Measurements from ENCODE around the gene ATRNL1.

ATRNL1 gene

GRCh38 chr10:115624448-115624847 lies 531.3 kb downstream of the ATRNL1 start:
- Mint-ChIP-seq H3K4me1 (ENCODE audit: low read depth) (no peaks in the 10 kb centered on the region), H3K9me3 (peaks cover 4% of the 10 kb centered on the region), H3K36me3 (ENCODE audit: low read depth) (no peaks in the 10 kb centered on the region), H3K27ac (no peak overlapping the region), H3K27me3 (ENCODE audit: low read depth) (no peaks in the 10 kb centered on the region), H3K4me3 (no peak overlapping the region)

- Mint-ChIP-seq H3K27ac (no peak overlapping the region), H3K27me3 (ENCODE audit: low read depth) (no peaks in the 10 kb centered on the region), H3K4me1 (ENCODE audit: low read depth) (no peaks in the 10 kb centered on the region), H3K36me3 (ENCODE audit: low read depth) (no peaks in the 10 kb centered on the region), H3K4me3 (no peak overlapping the region), H3K9me3 (peaks cover 6% of the 10 kb centered on the region)
Measured at GRCh38 chr10:115628616-115629015, 535.5 kb downstream of the ATRNL1 start.

- H3K4me3 Mint-ChIP-seq = no peak overlapping the region
- no peaks in the 10 kb centered on the region for H3K36me3 Mint-ChIP-seq (ENCODE audit: low read depth)
- H3K27me3 Mint-ChIP-seq (ENCODE audit: low read depth) = no peaks in the 10 kb centered on the region
- H3K9me3 Mint-ChIP-seq = peaks cover 3% of the 10 kb centered on the region
- H3K4me1 Mint-ChIP-seq (ENCODE audit: low read depth) = no peaks in the 10 kb centered on the region
- H3K27ac Mint-ChIP-seq = no peak overlapping the region
Measured at GRCh38 chr10:115638246-115638645, 545.1 kb downstream of the ATRNL1 start.

GRCh38 chr10:115649217-115649616 lies 556.1 kb downstream of the ATRNL1 start:
- H3K4me1 Mint-ChIP-seq (ENCODE audit: low read depth) = no peaks in the 10 kb centered on the region
- no peaks in the 10 kb centered on the region for H3K27me3 Mint-ChIP-seq (ENCODE audit: low read depth)
- H3K27ac Mint-ChIP-seq = no peak overlapping the region
- H3K4me3 Mint-ChIP-seq = no peak overlapping the region
- no peaks in the 10 kb centered on the region for H3K36me3 Mint-ChIP-seq (ENCODE audit: low read depth)
- H3K9me3 Mint-ChIP-seq = no peaks in the 10 kb centered on the region

- Mint-ChIP-seq H3K9me3 (no peaks in the 10 kb centered on the region), H3K27me3 (ENCODE audit: low read depth) (no peaks in the 10 kb centered on the region), H3K4me3 (no peak overlapping the region), H3K4me1 (ENCODE audit: low read depth) (no peaks in the 10 kb centered on the region), H3K27ac (no peak overlapping the region), H3K36me3 (ENCODE audit: low read depth) (no peaks in the 10 kb centered on the region)
Measured at GRCh38 chr10:115653473-115653872, 560.3 kb downstream of the ATRNL1 start.

GRCh38 chr10:115654961-115655360 lies 561.8 kb downstream of the ATRNL1 start:
- H3K4me1 Mint-ChIP-seq (ENCODE audit: low read depth) = no peaks in the 10 kb centered on the region
- no peaks in the 10 kb centered on the region for H3K27me3 Mint-ChIP-seq (ENCODE audit: low read depth)
- no peak overlapping the region for H3K27ac Mint-ChIP-seq
- no peaks in the 10 kb centered on the region for H3K9me3 Mint-ChIP-seq
- no peak overlapping the region for H3K4me3 Mint-ChIP-seq
- H3K36me3 Mint-ChIP-seq (ENCODE audit: low read depth) = no peaks in the 10 kb centered on the region

- Mint-ChIP-seq H3K27me3 (ENCODE audit: low read depth) (no peaks in the 10 kb centered on the region), H3K4me1 (ENCODE audit: low read depth) (no peaks in the 10 kb centered on the region), H3K36me3 (ENCODE audit: low read depth) (no peaks in the 10 kb centered on the region), H3K4me3 (no peak overlapping the region), H3K27ac (no peak overlapping the region), H3K9me3 (no peaks in the 10 kb centered on the region)
Measured at GRCh38 chr10:115657161-115657860, 564.1 kb downstream of the ATRNL1 start.

GRCh38 chr10:115659616-115660015 lies 566.5 kb downstream of the ATRNL1 start:
- Mint-ChIP-seq H3K4me1 (ENCODE audit: low read depth) (no peaks in the 10 kb centered on the region), H3K9me3 (no peaks in the 10 kb centered on the region), H3K27ac (no peak overlapping the region), H3K36me3 (ENCODE audit: low read depth) (no peaks in the 10 kb centered on the region), H3K4me3 (no peak overlapping the region), H3K27me3 (ENCODE audit: low read depth) (no peaks in the 10 kb centered on the region)

GRCh38 chr10:115660391-115660790 lies 567.2 kb downstream of the ATRNL1 start:
- no peaks in the 10 kb centered on the region for H3K27me3 Mint-ChIP-seq (ENCODE audit: low read depth)
- no peaks in the 10 kb centered on the region for H3K36me3 Mint-ChIP-seq (ENCODE audit: low read depth)
- no peak overlapping the region for H3K4me3 Mint-ChIP-seq
- no peak overlapping the region for H3K27ac Mint-ChIP-seq
- no peaks in the 10 kb centered on the region for H3K4me1 Mint-ChIP-seq (ENCODE audit: low read depth)
- H3K9me3 Mint-ChIP-seq = no peaks in the 10 kb centered on the region

GRCh38 chr10:115662422-115662821 lies 569.3 kb downstream of the ATRNL1 start:
- Mint-ChIP-seq H3K27me3 (ENCODE audit: low read depth) (no peaks in the 10 kb centered on the region), H3K36me3 (ENCODE audit: low read depth) (no peaks in the 10 kb centered on the region), H3K4me3 (no peak overlapping the region), H3K9me3 (no peaks in the 10 kb centered on the region), H3K4me1 (ENCODE audit: low read depth) (no peaks in the 10 kb centered on the region), H3K27ac (no peak overlapping the region)

- Mint-ChIP-seq H3K4me1 (ENCODE audit: low read depth) (no peaks in the 10 kb centered on the region), H3K27me3 (ENCODE audit: low read depth) (no peaks in the 10 kb centered on the region), H3K4me3 (no peak overlapping the region), H3K36me3 (ENCODE audit: low read depth) (no peaks in the 10 kb centered on the region), H3K27ac (no peak overlapping the region), H3K9me3 (no peaks in the 10 kb centered on the region)
Measured at GRCh38 chr10:115665549-115665948, 572.4 kb downstream of the ATRNL1 start.

GRCh38 chr10:115674496-115674895 lies 581.3 kb downstream of the ATRNL1 start:
- Mint-ChIP-seq H3K36me3 (ENCODE audit: low read depth) (no peaks in the 10 kb centered on the region), H3K27ac (no peak overlapping the region), H3K4me3 (no peak overlapping the region), H3K9me3 (no peaks in the 10 kb centered on the region), H3K4me1 (ENCODE audit: low read depth) (no peaks in the 10 kb centered on the region), H3K27me3 (ENCODE audit: low read depth) (no peaks in the 10 kb centered on the region)

- no peak overlapping the region for H3K4me3 Mint-ChIP-seq
- H3K36me3 Mint-ChIP-seq (ENCODE audit: low read depth) = no peaks in the 10 kb centered on the region
- no peak overlapping the region for H3K27ac Mint-ChIP-seq
- no peaks in the 10 kb centered on the region for H3K27me3 Mint-ChIP-seq (ENCODE audit: low read depth)
- no peaks in the 10 kb centered on the region for H3K4me1 Mint-ChIP-seq (ENCODE audit: low read depth)
- H3K9me3 Mint-ChIP-seq = no peaks in the 10 kb centered on the region
Measured at GRCh38 chr10:115696747-115697146, 603.6 kb downstream of the ATRNL1 start.

GRCh38 chr10:115706026-115706425 lies 612.9 kb downstream of the ATRNL1 start:
- Mint-ChIP-seq H3K36me3 (ENCODE audit: low read depth) (no peaks in the 10 kb centered on the region), H3K4me1 (ENCODE audit: low read depth) (no peaks in the 10 kb centered on the region), H3K27me3 (ENCODE audit: low read depth) (no peaks in the 10 kb centered on the region), H3K4me3 (no peak overlapping the region), H3K27ac (no peak overlapping the region), H3K9me3 (no peaks in the 10 kb centered on the region)

GRCh38 chr10:115706488-115707076 lies 613.4 kb downstream of the ATRNL1 start:
- H3K9me3 Mint-ChIP-seq = no peaks in the 10 kb centered on the region
- no peaks in the 10 kb centered on the region for H3K4me1 Mint-ChIP-seq (ENCODE audit: low read depth)
- no peaks in the 10 kb centered on the region for H3K27me3 Mint-ChIP-seq (ENCODE audit: low read depth)
- H3K36me3 Mint-ChIP-seq (ENCODE audit: low read depth) = no peaks in the 10 kb centered on the region
- no peak overlapping the region for H3K27ac Mint-ChIP-seq
- H3K4me3 Mint-ChIP-seq = no peak overlapping the region

Data from T-helper 1 cell treated with Interleukin-12 subunit alpha and Interleukin-12 subunit beta and Interleukin-4 antibody, amounts not matched to agents 30 μg/mL and 1 μg/mL, for 36 hours (primary cell).